Stimulated activated naive CD8-positive, alpha-beta T cell treated with anti-CD3 and anti-CD28 coated beads, Interleukin-15, amount 100 ng/mL, for 72 hours (primary cell): ENCODE data around the gene FHL1.
"Not testable (repeated sequence)": the region's sequence is repeated elsewhere in the genome, so short reads cannot be mapped to it uniquely, and the experiment has no call there.

Experiments
- ATAC-seq: fragments of 150-1000 bp; cut with Tn5 transposase; 2 replicates; pipeline ENCODE4 v1.10.0; 2021; ENCODE audit warnings: mild to moderate bottlenecking, moderate library complexity
- DNase-seq, 2 donors: peaks; one replicate each; pipeline ENCODE4 v3.0.0; 2021 to 2022
- H3K27ac Mint-ChIP-seq, 2 donors: one replicate each; pipeline ENCODE4 v1.8.0; 2022; ENCODE audit warnings: mild to moderate bottlenecking in 2 of 2, mixed read lengths in 2 of 2, moderate library complexity in 2 of 2
- H3K27me3 Mint-ChIP-seq: one replicate; pipeline ENCODE4 v1.8.0; 2022; ENCODE audit warnings: mixed read lengths
- H3K4me1 Mint-ChIP-seq: one replicate; pipeline ENCODE4 v1.8.0; 2022; ENCODE audit warnings: mild to moderate bottlenecking, mixed read lengths
- H3K4me3 Mint-ChIP-seq, 2 donors: one replicate each; pipeline ENCODE4 v1.8.0; 2022; ENCODE audit warnings: mild to moderate bottlenecking in 2 of 2, mixed read lengths in 2 of 2, moderate library complexity in 1 of 2
- H3K9me3 Mint-ChIP-seq, 2 donors: one replicate each; pipeline ENCODE4 v1.8.0; 2022; ENCODE audit warnings: mixed read lengths in 2 of 2

FHL1 gene

DNA sequence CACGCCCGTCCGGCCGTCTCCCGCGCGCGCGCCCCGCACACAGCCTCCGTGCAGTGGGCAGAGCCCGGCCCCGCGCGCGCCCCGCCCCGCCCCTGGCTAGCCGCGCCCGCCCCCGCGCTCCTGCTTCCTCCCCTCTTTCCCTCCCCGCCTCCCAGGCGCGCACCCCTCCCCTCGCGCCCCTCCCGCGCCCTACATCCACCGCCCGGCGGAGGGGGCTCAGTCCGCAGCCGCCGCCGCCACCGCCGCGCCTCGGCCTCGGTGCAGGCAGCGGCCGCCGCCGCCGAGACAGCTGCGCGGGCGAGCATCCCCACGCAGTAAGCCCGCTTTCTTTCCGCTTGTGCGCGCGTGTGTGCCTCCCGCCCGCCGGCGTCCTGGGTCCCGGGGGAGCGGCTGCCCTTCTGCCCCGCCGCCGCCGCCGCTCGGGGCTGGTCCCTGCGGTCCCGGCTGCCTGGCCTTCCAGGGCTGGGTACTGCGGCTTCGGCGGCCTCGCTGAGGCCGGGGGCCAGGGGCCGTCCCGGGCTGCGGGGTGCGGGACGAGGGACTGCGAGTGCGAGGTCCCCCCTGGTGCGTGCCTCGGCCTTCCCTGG lies at the start of gene FHL1:
Gene FHL1 (plus strand): TSS at position 219 of the 587 bp plus-strand sequence.
- H3K4me1 Mint-ChIP-seq, result peaks cover 38% of the 10 kb centered on the region
- H3K4me3 Mint-ChIP-seq, result peak within 1 kb of the TSS; percentile 86 to 90
- peak; percentile 21 to 24 for DNase-seq
- ATAC-seq, result peak; percentile 75
- H3K9me3 Mint-ChIP-seq, result peaks cover 0 to 5% of the 10 kb centered on the region in 2 donors
- H3K27me3 Mint-ChIP-seq, result peaks cover 8% of the 10 kb centered on the region
- peak within 1 kb of the TSS; percentile 85 to 90 for H3K27ac Mint-ChIP-seq

DNA sequence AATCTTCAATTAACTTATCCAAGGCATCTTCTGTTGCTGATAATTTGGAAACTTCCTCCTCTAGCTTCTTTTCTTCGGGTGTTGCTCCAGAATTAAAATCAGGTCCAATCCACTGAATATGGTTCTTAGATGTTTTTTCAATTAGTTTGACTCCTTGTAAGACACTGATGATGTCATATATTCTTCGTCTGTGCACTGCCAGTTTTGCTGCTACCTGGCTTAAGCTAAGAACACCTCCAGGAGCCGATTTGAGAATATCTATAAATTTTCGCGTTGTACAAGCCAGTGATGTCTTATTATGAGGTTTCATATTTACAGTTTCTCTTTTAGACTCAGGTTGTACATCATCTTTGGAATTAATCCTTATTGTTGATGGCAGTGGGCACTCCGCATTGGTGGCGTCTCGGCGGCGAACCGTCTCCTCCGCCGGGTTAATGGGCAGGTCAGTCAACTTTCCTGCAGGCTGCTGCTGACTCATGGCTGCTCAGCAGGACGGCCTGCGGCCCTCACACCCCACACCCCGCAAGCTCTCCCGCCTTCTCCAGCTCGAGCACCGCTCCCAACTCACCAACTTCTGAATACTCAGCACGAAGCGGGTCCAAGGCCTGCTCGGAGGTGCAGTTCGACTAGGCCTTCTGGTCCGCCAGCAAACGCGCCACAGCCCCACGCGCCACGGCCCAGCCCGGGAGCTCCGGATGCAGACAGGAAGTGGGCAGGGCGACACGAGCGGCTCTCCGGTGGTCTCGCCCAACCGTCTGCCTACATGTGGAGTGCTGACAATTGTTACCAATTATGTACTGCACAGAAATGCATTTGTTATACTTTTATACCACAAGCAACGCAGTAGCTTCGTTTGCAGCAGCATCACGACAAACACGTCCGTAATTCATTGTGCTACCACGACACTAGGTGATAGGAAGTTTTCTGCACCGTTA lies 49.2 kb upstream of the FHL1 start:
- H3K4me1 Mint-ChIP-seq, result no peaks in the 10 kb centered on the region
- no peak overlapping the region for H3K27ac Mint-ChIP-seq
- DNase-seq, result no peak
- H3K4me3 Mint-ChIP-seq, result no peak overlapping the region
- ATAC-seq, result no peak
- no peaks in the 10 kb centered on the region for H3K27me3 Mint-ChIP-seq
- H3K9me3 Mint-ChIP-seq, result no peaks in the 10 kb centered on the region

DNA sequence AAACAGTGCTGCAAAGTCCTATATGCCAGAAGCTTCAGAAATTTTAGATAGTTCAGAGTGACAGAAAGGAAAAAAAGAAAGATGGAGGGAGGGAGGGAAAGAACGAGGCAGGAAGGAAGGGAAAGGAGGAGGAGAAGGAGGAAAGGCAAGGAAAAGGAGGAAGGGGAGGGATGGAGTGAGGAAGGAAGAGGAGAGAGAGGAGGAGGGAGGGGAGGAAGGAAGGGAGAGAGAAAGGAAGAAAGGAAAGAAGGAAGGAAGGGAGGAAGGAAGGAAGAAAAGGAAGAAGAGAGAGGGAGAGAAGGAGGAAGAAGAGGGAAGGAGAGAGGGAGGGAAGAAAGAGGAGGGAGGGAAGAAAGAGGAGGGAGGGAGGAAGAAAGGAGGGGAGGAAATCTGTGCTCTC lies 42.4 kb upstream of the FHL1 start:
- Mint-ChIP-seq H3K4me1 (no peaks in the 10 kb centered on the region), H3K4me3 (no peak overlapping the region), H3K27me3 (no peaks in the 10 kb centered on the region), H3K27ac (no peak overlapping the region), H3K9me3 (no peaks in the 10 kb centered on the region)
- ATAC-seq (no peak), DNase-seq (no peak)

DNA sequence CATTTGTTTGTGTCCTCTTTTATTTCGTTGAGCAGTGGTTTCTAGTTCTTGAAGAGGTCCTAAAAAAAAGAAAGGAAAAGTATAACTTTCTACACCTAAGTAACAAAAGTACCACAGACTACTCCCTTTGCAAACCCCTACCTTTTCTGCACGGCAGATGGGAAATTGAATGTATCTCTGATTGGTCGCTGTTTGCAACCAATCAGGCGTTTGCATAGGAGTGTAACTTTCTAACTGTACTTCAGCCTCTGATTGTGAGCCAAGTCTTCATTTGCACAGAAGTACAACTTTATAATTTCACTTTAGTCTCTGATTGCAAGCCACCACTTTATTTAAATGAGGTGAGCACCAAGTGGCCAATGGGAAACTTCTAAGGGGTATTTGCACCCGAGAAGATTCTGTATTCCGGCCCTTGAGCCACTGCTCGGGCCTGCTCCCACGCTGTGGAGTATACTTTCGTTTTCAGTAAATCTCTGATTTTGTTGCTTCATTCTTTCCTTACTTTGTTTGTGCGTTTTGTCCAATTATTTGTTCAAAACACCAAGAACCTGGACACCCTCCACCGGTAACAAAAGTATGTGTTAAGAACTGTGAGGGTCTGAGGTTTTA lies 40.3 kb upstream of the FHL1 start:
- no peak for ATAC-seq
- Mint-ChIP-seq H3K9me3 (no peaks in the 10 kb centered on the region), H3K27me3 (no peaks in the 10 kb centered on the region), H3K27ac (no peak overlapping the region), H3K4me1 (no peaks in the 10 kb centered on the region), H3K4me3 (no peak overlapping the region)
- DNase-seq, result no peak

DNA sequence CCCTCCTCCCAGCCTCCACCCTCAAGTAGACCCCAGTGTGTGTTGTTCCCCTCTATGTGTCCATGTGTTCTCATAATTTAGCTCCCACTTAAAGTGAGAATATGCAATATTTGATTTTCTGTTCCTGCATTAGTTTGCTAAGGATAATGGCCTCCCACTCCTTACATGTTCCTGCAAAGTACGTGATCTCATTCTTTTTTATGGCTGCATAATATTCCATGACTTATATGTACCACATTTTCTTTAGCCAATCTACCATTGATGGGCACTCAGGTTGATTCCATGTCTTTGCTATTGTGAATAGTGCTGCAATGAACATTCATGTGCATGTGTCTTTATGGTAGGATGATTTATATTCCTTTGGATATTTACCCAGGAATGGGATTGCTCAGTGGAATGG lies 38.4 kb upstream of the FHL1 start:
- not testable (repeated sequence) for H3K4me1 Mint-ChIP-seq, H3K27ac Mint-ChIP-seq, H3K27me3 Mint-ChIP-seq, DNase-seq, H3K9me3 Mint-ChIP-seq, H3K4me3 Mint-ChIP-seq, ATAC-seq

DNA sequence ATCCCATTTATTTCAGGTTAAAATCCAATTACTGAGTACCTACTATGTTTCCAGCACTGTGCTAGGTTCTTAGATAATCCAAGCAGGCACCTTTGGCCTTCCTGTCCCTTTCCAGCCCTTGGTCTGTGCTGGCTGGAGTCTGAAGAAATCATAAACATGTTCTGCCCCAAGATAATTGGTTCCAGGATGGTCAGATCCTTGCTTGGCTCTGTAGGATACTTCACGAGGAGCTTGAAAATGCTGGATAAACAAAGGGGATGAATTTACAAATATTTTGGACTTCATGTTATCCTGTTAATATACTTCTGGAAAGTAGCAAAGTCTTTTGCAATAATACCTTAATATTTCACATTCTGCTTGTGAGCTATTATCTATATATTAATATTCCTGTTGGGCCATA lies 35.0 kb upstream of the FHL1 start:
- Mint-ChIP-seq H3K27me3 (no peaks in the 10 kb centered on the region), H3K27ac (no peak overlapping the region), H3K4me1 (no peaks in the 10 kb centered on the region), H3K9me3 (no peaks in the 10 kb centered on the region), H3K4me3 (no peak overlapping the region)
- ATAC-seq (no peak), DNase-seq (no peak)

DNA sequence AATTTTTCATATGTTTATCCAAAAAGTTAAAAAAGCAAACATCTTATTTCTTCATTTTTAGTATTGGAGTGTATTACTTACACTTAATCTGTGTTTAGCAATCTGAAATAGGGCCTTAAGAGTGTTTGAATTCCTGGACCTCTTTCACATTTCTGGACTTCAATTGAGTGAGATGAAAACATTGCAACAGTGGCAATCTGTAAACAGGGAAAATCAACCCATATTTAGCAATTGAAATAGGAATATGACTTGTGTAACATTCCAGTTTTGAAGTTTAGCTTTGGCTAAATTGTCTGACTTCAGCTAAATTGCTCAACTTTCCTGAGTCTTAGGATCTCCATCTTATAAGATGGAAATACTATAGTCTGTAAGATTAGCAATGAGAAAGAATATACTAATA lies 34.6 kb upstream of the FHL1 start:
- DNase-seq (no peak), ATAC-seq (no peak)
- Mint-ChIP-seq H3K27me3 (no peaks in the 10 kb centered on the region), H3K4me3 (no peak overlapping the region), H3K4me1 (no peaks in the 10 kb centered on the region), H3K9me3 (no peaks in the 10 kb centered on the region), H3K27ac (no peak overlapping the region)

DNA sequence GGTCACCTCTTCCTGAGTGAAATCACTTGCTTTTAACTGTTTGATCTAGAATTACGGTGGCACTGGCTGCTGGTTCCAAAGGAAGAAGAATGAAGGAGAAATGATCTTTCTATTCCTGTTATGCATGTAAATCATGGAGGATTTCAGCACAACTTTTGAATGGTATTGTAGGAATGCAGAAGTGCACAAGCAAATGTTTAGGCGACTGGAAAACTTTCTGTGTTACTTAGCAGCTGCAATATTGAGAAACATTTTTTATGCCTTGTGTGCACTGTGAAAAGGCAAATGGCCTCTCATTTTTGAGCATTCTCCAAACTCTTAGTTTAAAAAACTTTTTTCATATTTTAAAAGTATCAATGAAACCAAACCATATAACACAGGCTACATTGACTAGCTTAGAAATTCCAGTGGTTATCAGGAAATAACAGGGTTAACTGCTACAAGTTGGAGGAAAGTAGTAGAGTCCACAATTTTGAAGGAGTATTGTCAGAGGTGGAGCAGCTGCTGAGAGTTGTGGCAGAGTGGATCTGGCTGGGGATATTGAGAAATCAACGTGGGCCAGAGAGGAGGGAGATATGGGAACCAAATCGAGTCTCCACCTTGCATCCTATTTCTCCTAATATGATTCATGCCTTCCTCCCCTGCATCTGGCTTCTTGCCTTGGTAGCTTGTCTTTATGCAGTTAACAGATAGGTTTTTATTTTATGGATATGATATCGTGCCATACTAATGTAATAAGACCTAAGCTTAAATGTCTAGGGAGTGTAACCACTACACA lies 32.0 kb upstream of the FHL1 start:
- ATAC-seq (no peak), DNase-seq (no peak)
- Mint-ChIP-seq H3K9me3 (peaks cover 0 to 5% of the 10 kb centered on the region in 2 donors), H3K4me3 (no peak overlapping the region), H3K4me1 (no peaks in the 10 kb centered on the region), H3K27ac (no peak overlapping the region), H3K27me3 (no peaks in the 10 kb centered on the region)

DNA sequence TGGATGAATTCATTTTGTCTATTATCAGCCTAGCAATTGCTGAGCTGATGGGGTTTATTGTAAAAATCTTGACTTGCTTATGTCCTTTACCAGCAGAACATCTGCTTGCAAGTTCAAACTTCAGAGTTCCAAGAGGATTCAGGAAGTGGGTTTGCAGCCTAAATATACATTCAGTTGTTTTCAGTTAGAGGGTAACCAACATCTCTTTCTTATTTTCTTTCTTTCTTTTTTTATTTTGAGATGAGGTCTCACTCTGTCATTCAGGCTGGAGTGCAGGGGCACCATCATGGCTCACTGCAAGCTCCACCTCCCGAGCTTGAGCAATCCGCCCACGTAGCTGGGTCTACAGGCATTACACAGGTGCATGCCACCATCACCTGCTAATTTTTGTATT lies 31.4 kb upstream of the FHL1 start:
- DNase-seq (no peak), ATAC-seq (no peak)
- H3K27ac Mint-ChIP-seq, result no peak overlapping the region
- H3K4me1 Mint-ChIP-seq, result no peaks in the 10 kb centered on the region
- peaks cover 0 to 5% of the 10 kb centered on the region in 2 donors for H3K9me3 Mint-ChIP-seq
- H3K27me3 Mint-ChIP-seq, result no peaks in the 10 kb centered on the region
- H3K4me3 Mint-ChIP-seq, result no peak overlapping the region

DNA sequence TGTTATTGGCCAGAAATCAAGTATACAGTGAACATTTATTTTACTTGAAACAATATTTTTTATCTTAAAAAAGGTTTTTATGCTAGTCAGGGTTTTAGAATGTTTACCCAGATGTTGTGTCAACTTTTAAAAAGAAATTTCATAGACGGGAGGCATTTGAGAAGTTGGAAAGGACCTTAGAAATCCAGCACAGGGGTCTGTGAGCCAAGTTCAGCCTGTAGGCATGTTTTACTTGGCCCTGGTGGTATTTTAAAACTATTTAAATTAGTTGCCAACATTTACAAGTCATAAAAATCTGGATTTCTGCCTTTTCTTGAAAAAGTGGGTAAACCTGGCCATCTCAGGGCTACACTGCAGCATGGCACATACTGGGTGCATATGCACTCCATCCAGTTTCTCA lies 25.5 kb upstream of the FHL1 start:
- ATAC-seq (no peak), DNase-seq (no peak)
- Mint-ChIP-seq H3K4me3 (no peak overlapping the region), H3K4me1 (peaks cover 5% of the 10 kb centered on the region), H3K9me3 (peaks cover 0 to 5% of the 10 kb centered on the region in 2 donors), H3K27ac (no peak overlapping the region), H3K27me3 (no peaks in the 10 kb centered on the region)

DNA sequence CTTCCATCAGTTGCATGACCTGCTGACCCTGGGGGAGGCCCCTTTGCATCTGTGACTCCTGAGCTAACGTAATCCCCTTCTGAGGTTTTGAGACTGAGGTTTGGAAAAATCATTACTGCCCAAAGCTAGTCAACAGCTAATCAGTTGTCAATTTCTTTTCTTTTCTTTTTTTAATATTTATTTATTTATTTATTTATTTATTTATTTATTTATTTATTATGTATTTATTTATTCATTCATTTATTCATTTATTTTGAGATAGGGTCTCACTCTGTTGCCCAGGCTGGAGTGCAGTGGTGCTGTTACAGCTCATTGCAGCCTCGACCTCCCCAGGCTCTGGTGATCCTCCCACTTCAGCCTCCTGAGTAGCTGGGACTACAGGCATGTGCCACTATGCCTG lies 25.1 kb upstream of the FHL1 start:
- Mint-ChIP-seq H3K4me3 (no peak overlapping the region), H3K4me1 (peaks cover 9% of the 10 kb centered on the region), H3K27me3 (no peaks in the 10 kb centered on the region), H3K9me3 (peaks cover 0 to 5% of the 10 kb centered on the region in 2 donors), H3K27ac (no peak overlapping the region)
- no peak for ATAC-seq
- no peak for DNase-seq

DNA sequence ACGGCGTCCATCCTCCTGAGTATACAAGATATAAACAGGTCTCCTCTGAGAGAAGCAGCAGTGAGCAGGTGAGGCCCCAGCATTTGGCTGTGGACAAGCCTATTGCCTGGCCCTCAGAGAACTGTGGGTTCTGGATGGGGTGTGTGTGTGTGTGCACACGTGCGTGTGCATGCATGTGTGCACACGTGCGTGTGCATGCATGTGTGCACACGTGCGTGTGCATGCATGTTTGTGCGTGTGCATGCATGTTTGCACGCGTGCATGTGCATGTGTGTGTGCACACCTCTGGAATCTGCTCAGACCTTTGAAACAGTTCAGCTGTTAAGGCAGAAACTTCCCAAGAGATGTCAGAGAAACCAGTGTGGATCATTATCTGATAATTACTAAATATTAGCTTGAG lies 22.2 kb upstream of the FHL1 start:
- H3K27ac Mint-ChIP-seq, result no peak overlapping the region
- ATAC-seq (no peak), DNase-seq (no peak)
- H3K9me3 Mint-ChIP-seq, result no peaks in the 10 kb centered on the region
- H3K4me3 Mint-ChIP-seq, result no peak overlapping the region
- no peaks in the 10 kb centered on the region for H3K27me3 Mint-ChIP-seq
- peaks cover 14% of the 10 kb centered on the region for H3K4me1 Mint-ChIP-seq

DNA sequence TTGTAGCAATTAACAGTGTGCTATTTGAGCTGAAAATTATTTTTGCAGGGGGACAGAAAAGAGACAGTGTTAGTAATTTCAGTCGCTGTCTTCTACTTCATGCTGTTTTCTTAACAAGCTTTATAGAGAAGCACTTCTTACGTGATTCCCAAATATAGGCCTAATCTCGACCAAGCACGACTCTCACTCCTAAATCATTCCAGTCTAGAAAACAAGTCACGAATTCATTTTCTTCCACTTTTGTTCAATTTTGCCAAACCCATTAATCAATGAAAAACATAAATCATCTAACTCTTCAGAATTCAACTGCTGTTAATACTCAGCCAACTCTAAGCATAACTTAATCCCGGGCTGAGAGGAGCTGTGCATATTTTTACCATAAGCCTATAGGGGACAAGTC lies 21.0 kb upstream of the FHL1 start:
- Mint-ChIP-seq H3K27ac (no peak overlapping the region), H3K4me3 (no peak overlapping the region), H3K4me1 (peaks cover 14% of the 10 kb centered on the region), H3K27me3 (no peaks in the 10 kb centered on the region), H3K9me3 (no peaks in the 10 kb centered on the region)
- DNase-seq, result no peak
- no peak for ATAC-seq

DNA sequence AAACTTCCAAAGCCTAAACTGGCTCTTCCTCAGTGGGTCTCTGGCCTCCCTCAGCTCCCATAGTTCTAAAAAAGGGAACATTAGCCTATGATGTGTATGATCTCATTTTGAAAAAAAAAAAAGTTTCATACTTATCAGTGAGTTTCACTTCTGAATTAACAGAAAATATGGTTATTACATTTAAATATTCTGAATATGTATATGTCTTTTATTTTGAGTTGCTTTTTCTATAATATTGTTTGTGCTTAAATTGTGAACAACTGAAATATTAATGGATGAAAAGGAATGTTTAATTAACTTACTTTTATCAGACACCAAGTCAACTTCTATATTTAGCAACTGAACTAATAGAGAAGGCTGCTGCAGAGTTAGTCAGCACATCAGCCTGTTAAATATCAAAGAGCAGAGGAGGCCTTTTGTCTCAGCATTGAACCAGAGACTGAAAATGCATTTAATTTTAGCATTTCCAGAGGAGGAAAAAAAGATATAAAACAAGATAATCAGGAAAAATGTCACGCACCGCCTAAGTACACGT lies 20.4 kb upstream of the FHL1 start:
- Mint-ChIP-seq H3K9me3 (no peaks in the 10 kb centered on the region), H3K27ac (peak overlapping the region in 1 of 2 donors; percentile 7), H3K27me3 (no peaks in the 10 kb centered on the region), H3K4me1 (peaks cover 14% of the 10 kb centered on the region), H3K4me3 (no peak overlapping the region)
- no peak for ATAC-seq
- no peak for DNase-seq

DNA sequence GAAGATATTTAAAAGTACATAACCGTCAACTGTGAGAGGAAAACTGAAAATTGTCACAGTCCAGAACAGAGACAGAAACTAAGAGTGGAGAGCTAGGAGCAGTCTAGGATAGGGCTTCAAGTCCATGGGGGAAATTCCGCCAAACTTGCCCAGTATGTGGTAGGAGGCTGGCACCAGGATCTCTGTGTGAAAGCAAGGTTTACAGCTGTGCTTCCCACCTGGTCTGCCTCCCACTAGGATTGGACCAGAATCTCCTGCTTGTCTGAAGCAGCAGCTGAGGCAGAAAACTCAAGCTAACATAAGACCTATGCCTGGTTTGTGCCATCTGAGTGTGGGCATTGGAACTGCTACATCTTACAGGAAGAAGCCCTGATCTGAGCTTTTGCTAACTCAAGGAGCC lies 18.6 kb upstream of the FHL1 start:
- DNase-seq, result no peak
- H3K27me3 Mint-ChIP-seq, result no peaks in the 10 kb centered on the region
- peaks cover 14% of the 10 kb centered on the region for H3K4me1 Mint-ChIP-seq
- no peak for ATAC-seq
- H3K9me3 Mint-ChIP-seq, result no peaks in the 10 kb centered on the region
- H3K4me3 Mint-ChIP-seq, result no peak overlapping the region
- no peak overlapping the region for H3K27ac Mint-ChIP-seq
